Measurements from ENCODE around the gene LHB.

LHB gene

GRCh38 chr19:49006905-49007304, 10.0 kb downstream of the LHB start:
- no peak for DNase-seq

- no peak for DNase-seq
Measured at GRCh38 chr19:49004964-49005614, 11.8 kb downstream of the LHB start.

- no peak for DNase-seq
Measured at GRCh38 chr19:49004133-49004532, 12.8 kb downstream of the LHB start.

GRCh38 chr19:48999481-49000325, 17.2 kb downstream of the LHB start:
- DNase-seq, result no peak

GRCh38 chr19:48997972-48998371, 18.9 kb downstream of the LHB start:
- DNase-seq, result peak; percentile 40 to 63

- no peak for DNase-seq
Measured at GRCh38 chr19:48994035-48994386, 22.9 kb downstream of the LHB start.

GRCh38 chr19:48993175-48994034, 23.5 kb downstream of the LHB start, which contains the start of the genes GYS1 and RUVBL2:
Gene GYS1 (minus strand): TSS chr19:48993309. CDS start chr19:48993112, 197 bp downstream.
Gene RUVBL2 (plus strand): TSS chr19:48993887. CDS start chr19:48993912, 25 bp downstream.
- peak; percentile 100 for DNase-seq

GRCh38 chr19:48992581-48993174, 24.2 kb downstream of the LHB start:
- DNase-seq, result no peak

GRCh38 chr19:48991873-48992580, 24.9 kb downstream of the LHB start:
- DNase-seq, result no peak

- no peak for DNase-seq
Measured at GRCh38 chr19:48991011-48991609, 25.8 kb downstream of the LHB start.

- DNase-seq, result no peak
Measured at GRCh38 chr19:48990400-48990799, 26.5 kb downstream of the LHB start.

GRCh38 chr19:48989701-48990291, 27.1 kb downstream of the LHB start:
- DNase-seq, result no peak

GRCh38 chr19:48988860-48989259, 28.0 kb downstream of the LHB start:
- DNase-seq, result no peak

GRCh38 chr19:48988286-48988685, 28.6 kb downstream of the LHB start:
- no peak for DNase-seq

GRCh38 chr19:48987323-48987722, 29.6 kb downstream of the LHB start:
- DNase-seq, result no peak

- DNase-seq, result no peak
Measured at GRCh38 chr19:48986211-48986610, 30.7 kb downstream of the LHB start.

- no peak for DNase-seq
Measured at GRCh38 chr19:48985711-48986110, 31.2 kb downstream of the LHB start.

- no peak for DNase-seq
Measured at GRCh38 chr19:48982280-48982679, 34.6 kb downstream of the LHB start.

GRCh38 chr19:48977061-48977460, 39.8 kb downstream of the LHB start:
- no peak for DNase-seq

GRCh38 chr19:48975947-48976847, 40.7 kb downstream of the LHB start:
- peak in 1 of 2 experiments; percentile 40 for DNase-seq
